Peyer's patch (tissue), 4 donors: ENCODE measurements around the gene PLK3. TPM values are rescaled to one million over a fixed set of nuclear protein-coding genes. Genes with fewer than 3 reads are reported as not detected.
"Not testable (repeated sequence)": the region's sequence is repeated elsewhere in the genome, so short reads cannot be mapped to it uniquely, and the experiment has no call there.

Experiments used
- DNase-seq, 3 donors: peaks; one replicate each; pipeline ENCODE4 v3.0.0-alpha.2; 2017 to 2019
- H3K27ac ChIP-seq, 4 donors: fragments of 200-600 bp; sonication (generic); one replicate each; pipeline ENCODE4 v1.5.1; 2016 to 2019
- H3K27me3 ChIP-seq, 2 donors: fragments of 200-600 bp; sonication (generic); one replicate each; pipeline ENCODE4 v1.5.1; 2019
- H3K36me3 ChIP-seq, 3 donors: fragments of 200-600 bp; sonication (generic); one replicate each; pipeline ENCODE4 v1.5.1; 2016 to 2019
- H3K4me1 ChIP-seq, 4 donors: fragments of 200-600 bp; sonication (generic); one replicate each; pipeline ENCODE4 v1.5.1; 2016 to 2019
- H3K4me3 ChIP-seq, 4 donors: fragments of 200-600 bp; sonication (generic); 1 replicate in 3 of 4; 2 replicates in 1 of 4; pipeline ENCODE4 v1.5.1; 2016 to 2019; ENCODE audit warnings: mild to moderate bottlenecking in 1 of 4
- H3K9me3 ChIP-seq, 4 donors: fragments of 200-600 bp; sonication (generic); one replicate each; pipeline ENCODE4 v1.5.1; 2016 to 2019; ENCODE audit warnings: mild to moderate bottlenecking in 1 of 4
- CTCF ChIP-seq, 6 experiments: fragments of 450-650 bp in 4 of 6; fragments of 200-600 bp in 2 of 6; sonication (generic) in 1 of 6; IDR thresholded peaks; one replicate each; pipeline ENCODE4 v1.5.1; 2017 to 2019; ENCODE audit warnings: antibody characterized with exemption in 6 of 6, mild to moderate bottlenecking in 3 of 6, moderate library complexity in 1 of 6
- POLR2A ChIP-seq, 2 donors: fragments of 450-650 bp; IDR thresholded peaks; one replicate each; pipeline ENCODE4 v1.5.1; 2017; ENCODE audit warnings: antibody characterized with exemption in 2 of 2, mild to moderate bottlenecking in 2 of 2, moderate library complexity in 2 of 2
- total RNA-seq, 4 donors: library from RNA; depleted of rRNA; stranded (reverse); fragments of >200 nt; gene quantifications; one replicate each; pipeline ENCODE4 v1.1.0, GENCODE V29; 2016

PLK3 gene
- total RNA-seq, 4 donors from 2014 or later = 7.7 to 28.1 (median 23.5) TPM

- peak overlapping the region; percentile 94 to 98 (median 96) for H3K27ac ChIP-seq
- peaks cover 13 to 59% (median 51%) of the 10 kb centered on the region in 4 donors for H3K4me1 ChIP-seq
- peaks cover 0 to 12% (median 0%) of the 10 kb centered on the region in 3 donors for H3K36me3 ChIP-seq
- no peaks in the 10 kb centered on the region for H3K27me3 ChIP-seq
- TF ChIP-seq POLR2A (IDR thresholded peaks at IDR 0.05) (no peak), CTCF (IDR thresholded peaks at IDR 0.05) (no peak)
- peak; percentile 54 to 67 (median 63) for DNase-seq
- H3K9me3 ChIP-seq = no peaks in the 10 kb centered on the region
- H3K4me3 ChIP-seq = peak overlapping the region in 1 of 4 donors; percentile 1
These were observed 10.1 kb downstream of the PLK3 start for GRCh38 chr1:44810101-44810761.

- H3K27ac ChIP-seq = peak overlapping the region; percentile 94 to 98 (median 96)
- peak in 1 of 3 donors; percentile 33 for DNase-seq
- not testable (repeated sequence) for H3K36me3 ChIP-seq, H3K9me3 ChIP-seq, H3K4me3 ChIP-seq, H3K27me3 ChIP-seq
- H3K4me1 ChIP-seq = peaks cover 13 to 59% (median 51%) of the 10 kb centered on the region in 4 donors
These were observed 10.6 kb downstream of the PLK3 start for GRCh38 chr1:44810762-44811105.

DNA sequence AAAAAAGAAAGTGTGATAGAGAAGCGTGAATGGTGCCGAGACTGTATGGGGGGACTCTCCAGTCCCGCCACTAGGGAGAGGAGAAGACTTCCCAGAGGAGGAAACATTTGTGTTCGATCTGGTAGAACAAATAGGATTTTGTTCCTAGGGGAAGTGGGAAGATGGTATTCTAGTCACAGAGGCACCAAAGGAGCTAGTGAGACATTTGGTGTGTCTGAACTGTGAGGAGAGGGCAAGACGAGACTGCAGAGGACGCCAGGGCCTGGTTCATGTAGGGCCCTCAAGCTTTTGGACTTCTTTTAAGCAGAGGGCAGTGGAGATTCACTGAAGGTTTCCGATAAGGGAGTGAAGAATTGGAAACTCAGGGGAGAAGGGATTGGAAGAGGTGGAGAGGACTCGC lies 11.1 kb downstream of the PLK3 start:
- no peak overlapping the region for H3K4me3 ChIP-seq
- no peaks in the 10 kb centered on the region for H3K27me3 ChIP-seq
- TF ChIP-seq CTCF (IDR thresholded peaks at IDR 0.05) (no peak), POLR2A (IDR thresholded peaks at IDR 0.05) (no peak)
- H3K36me3 ChIP-seq = peaks cover 0 to 2% (median 0%) of the 10 kb centered on the region in 3 donors
- H3K4me1 ChIP-seq = peaks cover 13 to 55% (median 49%) of the 10 kb centered on the region in 4 donors
- H3K27ac ChIP-seq = peak overlapping the region; percentile 25 to 98 (median 96)
- H3K9me3 ChIP-seq = no peaks in the 10 kb centered on the region
- DNase-seq = peak in 2 of 3 donors; percentile 11 to 25

- Histone ChIP-seq H3K4me1 (peaks cover 0 to 38% (median 32%) of the 10 kb centered on the region in 4 donors), H3K4me3 (peak overlapping the region; percentile 36 to 73 (median 58)), H3K36me3 (no peaks in the 10 kb centered on the region), H3K27ac (peak overlapping the region; percentile 76 to 92 (median 88)), H3K27me3 (no peaks in the 10 kb centered on the region), H3K9me3 (no peaks in the 10 kb centered on the region)
- TF ChIP-seq POLR2A (IDR thresholded peaks at IDR 0.05) (no peak), CTCF (IDR thresholded peaks at IDR 0.05) (no peak)
- DNase-seq = peak in 2 of 3 donors; percentile 52 to 60
These were observed 12.8 kb downstream of the PLK3 start for GRCh38 chr1:44812822-44813543.

GRCh38 chr1:44815926-44816325 lies 15.7 kb downstream of the PLK3 start:
- H3K27me3 ChIP-seq, H3K9me3 ChIP-seq, H3K36me3 ChIP-seq, H3K4me3 ChIP-seq, H3K27ac ChIP-seq: not testable (repeated sequence)
- peaks cover 0 to 15% (median 5%) of the 10 kb centered on the region in 4 donors for H3K4me1 ChIP-seq
- peak in 1 of 3 donors; percentile 7 for DNase-seq

- Histone ChIP-seq H3K36me3 (no peaks in the 10 kb centered on the region), H3K4me3 (no peak overlapping the region), H3K27me3 (no peaks in the 10 kb centered on the region), H3K4me1 (peaks cover 0 to 20% (median 4%) of the 10 kb centered on the region in 4 donors), H3K27ac (no peak overlapping the region), H3K9me3 (no peaks in the 10 kb centered on the region)
- DNase-seq = no peak
- TF ChIP-seq POLR2A (IDR thresholded peaks at IDR 0.05) = no peak
- TF ChIP-seq CTCF (IDR thresholded peaks at IDR 0.05) = no peak
These were observed 17.1 kb downstream of the PLK3 start for GRCh38 chr1:44817307-44817706.
